ENCODE data around the gene SLC22A31.
"Not testable (repeated sequence)": the region's sequence is repeated elsewhere in the genome, so short reads cannot be mapped to it uniquely, and the experiment has no call there.

The SLC22A31 gene

GRCh38 chr16:89178453-89179147 is 21.7 kb downstream of the SLC22A31 start:
- no peak for DNase-seq (ENCODE audit: low read depth)

- DNase-seq (ENCODE audit: low read depth) = no peak
Measured at GRCh38 chr16:89177501-89177900, 22.8 kb downstream of the SLC22A31 start.

GRCh38 chr16:89176717-89177116 is 23.6 kb downstream of the SLC22A31 start:
- DNase-seq (ENCODE audit: low read depth) = no peak

GRCh38 chr16:89176147-89176690 is 24.1 kb downstream of the SLC22A31 start:
- DNase-seq (ENCODE audit: low read depth) = no peak

- no peak for DNase-seq (ENCODE audit: low read depth)
Measured at GRCh38 chr16:89175280-89176146, 24.8 kb downstream of the SLC22A31 start.

- DNase-seq (ENCODE audit: low read depth) = no peak
Measured at GRCh38 chr16:89174877-89175276, 25.5 kb downstream of the SLC22A31 start.

GRCh38 chr16:89174055-89174827 is 26.1 kb downstream of the SLC22A31 start:
- no peak for DNase-seq (ENCODE audit: low read depth)

- DNase-seq (ENCODE audit: low read depth) = no peak
Measured at GRCh38 chr16:89173174-89173921, 27.0 kb downstream of the SLC22A31 start.

- DNase-seq (ENCODE audit: low read depth) = no peak
Measured at GRCh38 chr16:89172528-89173173, 27.7 kb downstream of the SLC22A31 start.

GRCh38 chr16:89172171-89172527 is 28.2 kb downstream of the SLC22A31 start:
- no peak for DNase-seq (ENCODE audit: low read depth)

GRCh38 chr16:89171216-89172170 is 28.8 kb downstream of the SLC22A31 start, which contains the start of gene CDH15:
CDH15 (plus strand) TSS chr16:89171748; CDS start chr16:89171832, 84 bp downstream.
- DNase-seq (ENCODE audit: low read depth) = peak; percentile 78

- no peak for DNase-seq (ENCODE audit: low read depth)
Measured at GRCh38 chr16:89170346-89171215, 29.8 kb downstream of the SLC22A31 start.

GRCh38 chr16:89169778-89170177 is 30.6 kb downstream of the SLC22A31 start:
- no peak for DNase-seq (ENCODE audit: low read depth)

- no peak for DNase-seq (ENCODE audit: low read depth)
Measured at GRCh38 chr16:89168381-89169189, 31.8 kb downstream of the SLC22A31 start.

GRCh38 chr16:89167425-89167941 is 32.9 kb downstream of the SLC22A31 start:
- peak; percentile 50 for DNase-seq (ENCODE audit: low read depth)

- no peak for DNase-seq (ENCODE audit: low read depth)
Measured at GRCh38 chr16:89166696-89167424, 33.5 kb downstream of the SLC22A31 start.

- DNase-seq (ENCODE audit: low read depth) = not testable (repeated sequence)
Measured at GRCh38 chr16:89165681-89165979, 34.7 kb downstream of the SLC22A31 start.
